Fibroblast of skin of left quadriceps (primary cell): ENCODE data around the gene CPED1.

Source experiments
- DNase-seq, 2 experiments: peaks; one replicate each; pipeline ENCODE4 v3.0.0-alpha.2; 2013; ENCODE audit warnings: low read depth in 2 of 2

Gene CPED1

GRCh38 chr7:121343302-121343701 lies 354.8 kb downstream of the CPED1 start:
- DNase-seq = no peak

- no peak for DNase-seq
These were observed 355.6 kb downstream of the CPED1 start for GRCh38 chr7:121344093-121344492.

DNA sequence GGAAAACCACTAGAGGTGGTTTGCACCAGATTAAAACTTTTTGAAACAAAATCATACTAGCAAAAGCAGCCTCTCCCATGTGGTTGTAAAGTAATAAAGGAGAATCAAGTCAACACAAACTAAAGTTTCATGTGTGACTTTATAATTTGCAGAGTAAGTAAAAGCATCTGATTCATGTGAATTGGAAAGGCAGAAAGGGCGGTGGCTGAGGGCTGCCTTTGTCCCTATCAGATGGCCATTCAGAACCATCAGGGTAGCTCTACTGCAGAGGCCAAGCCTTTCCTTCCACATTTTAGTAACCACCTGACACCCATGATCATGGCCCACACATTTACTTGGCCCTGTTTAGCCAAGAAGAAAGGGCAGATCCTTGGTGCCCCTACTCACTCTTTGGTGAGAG lies 356.0 kb downstream of the CPED1 start:
- no peak for DNase-seq
